GM19452 (cell line): ENCODE measurements around the gene SCD5.
A peak's percentile ranks its signal among the peaks of the same experiment; 100 is the strongest.

ENCODE experiments used
- ATAC-seq: cut with Tn5 transposase; IDR thresholded peaks from one replicate; pipeline ENCODE4 v1.9.1; 2021; ENCODE audit not compliant: unreplicated experiment

Gene SCD5

DNA sequence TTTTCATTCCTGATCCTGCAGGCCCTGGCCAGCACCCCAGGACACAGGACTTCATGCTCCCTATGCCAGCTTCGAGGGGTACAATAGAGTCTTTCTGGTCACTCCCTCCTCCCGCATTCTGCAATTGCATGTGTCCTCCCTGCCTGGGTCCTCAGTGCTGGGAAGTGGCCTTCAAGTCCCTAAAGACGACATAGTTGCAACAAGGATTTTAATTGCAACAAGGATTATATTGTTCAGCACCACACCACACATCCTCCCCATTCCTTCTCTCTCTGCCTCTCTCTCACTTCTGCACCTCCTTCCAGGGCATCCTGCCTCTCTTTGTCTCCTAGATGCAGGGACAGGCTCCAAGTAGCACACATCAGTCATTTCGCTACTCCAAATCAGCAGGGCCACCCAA lies 25.5 kb downstream of the SCD5 start:
- ATAC-seq: no peak

DNA sequence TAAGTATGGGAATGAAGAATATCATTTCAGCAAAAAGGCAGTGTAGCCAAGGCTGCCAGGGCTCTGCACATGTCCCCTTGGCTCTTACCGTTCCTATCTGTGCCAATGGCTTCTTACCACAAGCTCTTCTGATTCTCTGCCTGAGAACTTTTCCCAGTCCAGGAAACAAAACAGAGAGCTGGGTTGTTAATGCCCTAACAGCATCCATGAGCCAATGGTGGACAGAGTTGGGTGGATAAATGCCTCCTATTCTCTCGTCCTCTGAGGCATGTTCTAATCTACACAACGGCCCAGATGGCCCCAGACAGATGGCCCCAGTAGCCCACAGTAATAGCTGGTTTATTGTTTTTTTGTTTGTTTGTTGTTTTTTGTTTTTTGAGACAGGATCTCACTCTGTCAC lies 28.0 kb downstream of the SCD5 start:
- no peak for ATAC-seq

DNA sequence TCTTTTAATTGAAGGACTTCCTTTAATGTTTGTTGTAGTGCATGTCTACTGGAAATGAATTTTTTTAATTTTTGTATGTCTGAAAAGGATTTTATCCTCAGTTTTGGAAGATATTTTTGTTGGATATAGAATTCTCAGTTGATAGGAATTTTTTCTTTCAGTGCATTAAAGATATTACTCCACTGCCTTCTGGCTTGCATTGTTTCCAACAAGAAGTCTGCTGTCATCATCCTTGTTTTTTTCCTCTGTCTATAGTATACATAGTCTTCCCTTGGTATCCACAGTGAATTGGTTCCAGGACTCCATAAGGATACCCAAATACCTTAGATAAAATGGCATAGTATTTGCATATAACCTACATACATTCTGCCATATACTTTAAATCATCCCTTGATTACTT lies 33.5 kb downstream of the SCD5 start:
- ATAC-seq: no peak

DNA sequence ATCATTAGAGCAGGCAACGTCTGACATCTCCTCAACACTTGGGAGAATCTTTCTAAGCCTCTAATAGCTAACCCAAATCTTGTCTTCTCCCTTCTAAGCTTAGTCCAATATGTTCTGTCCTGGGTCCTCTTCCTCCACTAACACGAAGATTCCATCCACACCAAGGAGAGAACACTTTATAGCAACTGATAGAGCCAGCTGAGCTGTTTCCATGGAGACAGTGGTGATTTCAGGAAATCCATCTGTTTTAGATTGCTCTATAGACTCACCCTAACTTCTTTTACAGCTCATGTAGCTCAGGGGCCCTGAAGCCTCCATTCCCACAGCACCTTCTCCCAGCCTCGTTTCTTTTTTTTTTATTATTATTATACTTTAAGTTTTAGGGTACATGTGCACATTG lies 37.4 kb downstream of the SCD5 start:
- no peak for ATAC-seq

DNA sequence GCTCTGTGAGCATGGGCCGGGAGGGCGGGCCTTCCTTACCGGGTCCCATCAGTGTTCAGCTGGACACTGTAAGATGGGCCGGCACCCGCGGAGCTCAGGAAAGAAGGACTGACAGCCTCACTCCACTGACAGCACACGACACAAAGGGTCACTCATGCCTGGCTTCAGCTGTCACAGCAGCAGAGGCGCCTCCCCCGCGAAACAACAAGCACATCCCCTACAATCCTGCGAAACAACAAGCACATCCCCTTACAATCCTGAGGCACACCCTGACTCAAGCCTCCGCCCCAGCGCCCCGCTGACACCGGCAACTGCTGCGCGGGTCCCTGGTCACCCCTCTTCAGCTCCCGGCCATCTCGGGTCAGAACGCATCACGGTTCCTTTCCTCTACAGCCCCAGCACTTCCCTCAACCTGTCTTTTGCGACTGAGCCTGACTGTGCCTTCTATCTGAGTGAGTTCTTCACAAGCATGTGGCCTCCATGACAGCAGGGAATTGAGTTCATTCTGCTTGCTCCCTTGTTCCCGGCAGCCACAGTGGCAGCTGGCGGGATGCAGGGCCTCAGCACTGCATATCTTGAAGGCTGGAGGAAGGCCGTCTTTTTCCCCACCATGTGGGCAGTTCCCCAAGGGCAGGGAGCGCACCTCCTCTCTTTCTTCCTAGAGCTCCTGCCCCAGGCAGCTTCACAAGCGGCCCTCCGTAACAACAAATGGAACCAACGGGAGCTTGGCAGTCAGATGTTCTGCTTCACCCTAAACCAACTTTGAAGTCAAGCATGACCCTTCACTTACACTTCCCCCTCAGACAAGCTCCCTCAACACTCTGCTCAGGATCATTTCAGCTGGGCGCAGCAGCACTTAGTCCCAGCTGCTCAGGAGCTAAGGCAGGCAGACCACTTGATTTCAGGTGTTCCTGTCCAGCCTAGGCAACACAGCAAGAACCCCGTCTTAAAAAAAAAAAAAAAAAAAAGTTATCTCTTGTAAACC lies 39.6 kb downstream of the SCD5 start:
- ATAC-seq: no peak

DNA sequence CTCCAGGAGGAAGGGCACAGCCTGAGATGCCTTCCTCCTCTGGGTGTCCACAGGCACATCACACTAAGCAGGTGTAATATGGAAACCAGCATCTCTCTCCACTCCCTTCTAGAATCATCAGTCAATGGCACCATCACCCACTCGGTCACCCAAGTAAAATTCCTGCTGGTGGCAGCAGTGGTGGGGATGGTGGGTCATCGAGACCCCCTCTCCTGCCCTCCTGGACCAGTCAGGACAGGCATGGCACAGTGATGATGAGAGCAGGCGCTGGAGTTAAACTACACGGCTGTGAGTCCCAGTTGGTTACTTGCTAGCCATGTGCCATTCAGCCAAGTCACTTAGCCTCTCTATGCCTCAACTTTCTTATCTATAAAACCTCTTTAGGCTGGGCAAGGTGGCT lies 42.5 kb downstream of the SCD5 start:
- no peak for ATAC-seq

DNA sequence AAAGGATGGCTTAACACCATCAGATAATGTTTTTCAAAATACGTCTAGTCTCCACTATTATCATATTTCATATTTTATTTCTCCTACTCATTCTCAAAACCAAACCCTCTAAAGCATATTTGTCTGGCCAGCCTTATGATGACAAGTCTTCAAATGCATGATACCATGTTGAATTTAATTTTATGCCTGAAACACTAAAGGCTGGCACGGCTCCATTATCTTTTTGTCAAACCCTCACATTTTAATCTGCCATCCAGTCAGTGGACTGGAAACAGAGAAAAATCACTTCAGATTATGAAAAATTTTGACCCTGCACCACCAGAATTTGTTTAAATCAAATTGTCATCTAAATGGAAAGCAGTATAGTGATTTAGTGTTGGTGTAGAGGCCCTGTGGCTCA lies 42.9 kb downstream of the SCD5 start:
- no peak for ATAC-seq

DNA sequence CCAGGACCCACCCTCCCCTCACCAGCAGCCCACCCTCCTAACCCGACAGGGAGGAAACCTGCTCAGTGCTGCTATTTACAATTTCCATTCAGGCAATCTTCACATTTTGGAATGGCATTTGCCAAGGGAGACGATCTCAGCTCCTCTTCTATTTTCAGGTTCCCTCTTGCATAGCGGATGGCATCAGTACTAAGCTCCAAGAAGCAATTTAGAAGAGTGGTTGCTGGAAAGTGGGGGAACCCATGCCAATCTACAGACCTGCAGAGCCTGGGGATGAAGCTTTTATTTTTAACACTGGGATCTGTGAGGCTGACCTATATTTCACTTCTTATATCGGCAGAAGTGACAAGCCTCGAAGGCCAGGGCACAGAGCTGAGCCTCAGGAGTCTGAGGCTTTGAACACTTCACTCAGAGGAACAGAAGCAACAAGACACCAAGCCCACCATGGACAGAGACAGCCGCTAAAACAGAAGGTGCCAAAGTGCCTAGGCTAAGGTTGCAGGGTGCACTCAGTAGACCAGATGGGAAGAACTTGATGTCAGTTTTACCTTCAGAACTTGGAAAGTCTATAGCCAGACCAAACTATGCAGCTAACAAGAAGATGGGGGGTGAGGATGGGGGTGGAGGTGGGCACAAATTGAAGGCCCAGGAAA lies 44.0 kb downstream of the SCD5 start:
- no peak for ATAC-seq

DNA sequence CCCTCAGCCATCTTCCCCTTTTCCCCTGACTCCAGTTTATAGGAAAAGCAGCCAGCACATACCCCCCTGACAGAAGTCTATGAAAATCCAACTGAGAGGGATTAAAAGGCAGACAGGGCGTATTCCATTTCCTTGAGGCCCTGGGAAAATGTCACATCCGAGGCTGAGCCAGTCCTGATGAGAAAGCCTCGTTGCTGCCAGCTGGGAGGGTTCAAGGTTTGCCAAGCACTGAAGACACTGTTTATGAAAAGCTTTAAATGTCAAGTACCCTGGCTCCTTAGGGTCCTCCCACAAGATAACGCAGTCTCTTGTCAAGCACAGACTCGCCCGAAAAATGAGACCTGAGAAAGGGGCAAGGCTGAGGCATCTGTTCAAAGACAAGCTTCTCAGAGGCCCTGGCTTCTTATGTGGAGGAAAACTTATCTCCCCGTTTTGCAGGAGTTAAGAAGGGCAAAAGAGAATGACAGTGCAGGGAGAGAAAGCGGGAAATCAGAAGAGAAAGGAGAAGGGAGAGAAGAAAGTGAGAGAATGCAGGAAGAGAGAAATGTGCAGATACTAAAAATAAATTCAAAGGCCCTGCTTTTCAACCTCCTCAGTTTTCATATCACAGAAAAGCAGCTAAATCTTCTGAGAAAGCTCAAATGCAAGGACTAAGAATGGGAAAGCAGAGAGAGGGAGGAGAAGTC lies 44.7 kb downstream of the SCD5 start:
- ATAC-seq: no peak

DNA sequence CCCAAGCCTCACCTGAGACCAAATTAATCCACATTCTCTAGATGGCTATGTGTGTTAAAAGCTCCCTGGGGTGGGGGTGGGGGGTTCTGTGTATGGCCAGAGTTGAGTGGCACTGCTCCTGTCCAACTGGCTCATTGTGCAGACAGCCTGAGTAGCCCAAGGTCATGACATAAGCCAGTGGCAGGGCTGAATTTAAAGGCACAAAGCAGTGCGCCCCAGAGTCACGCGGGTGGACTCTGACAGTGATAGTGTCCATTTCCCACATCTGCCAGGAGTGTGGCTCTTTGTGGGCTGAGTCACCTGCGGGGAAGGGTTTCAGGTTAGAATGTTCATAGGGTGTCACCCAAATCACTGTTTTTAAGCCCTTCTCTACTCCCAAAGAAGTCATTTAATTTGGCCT lies 45.4 kb downstream of the SCD5 start:
- ATAC-seq: no peak

DNA sequence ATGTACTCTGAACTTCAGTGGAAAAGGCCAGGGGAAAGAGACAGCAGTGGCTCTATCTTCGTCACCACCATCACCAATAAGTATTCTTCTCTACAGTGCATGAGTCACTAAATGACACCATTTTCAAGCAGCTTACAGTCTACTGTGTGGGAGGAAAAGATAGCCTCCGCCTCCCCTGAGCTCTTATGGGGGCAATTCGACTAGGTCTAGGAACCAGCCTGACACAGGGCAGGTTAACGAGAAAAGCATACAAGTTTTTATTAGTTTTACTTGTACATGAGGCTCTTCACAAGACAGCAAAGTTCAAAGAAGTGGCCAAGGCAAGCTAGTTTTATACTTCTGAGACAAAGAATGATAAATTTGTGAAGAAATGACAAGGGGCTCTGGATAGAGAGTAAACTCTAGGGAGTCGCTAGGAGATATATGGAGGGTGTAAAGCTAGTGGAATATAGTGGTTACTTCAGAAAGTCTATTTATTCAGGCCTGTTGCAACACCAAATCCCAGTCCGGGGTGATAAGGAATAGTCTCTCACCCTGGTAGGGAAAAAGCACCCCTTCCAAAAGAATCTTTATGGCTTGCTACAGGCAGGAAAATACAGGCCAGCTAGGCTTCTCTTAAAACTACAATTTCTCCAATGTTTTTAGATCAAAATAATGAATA lies 49.7 kb downstream of the SCD5 start:
- no peak for ATAC-seq

DNA sequence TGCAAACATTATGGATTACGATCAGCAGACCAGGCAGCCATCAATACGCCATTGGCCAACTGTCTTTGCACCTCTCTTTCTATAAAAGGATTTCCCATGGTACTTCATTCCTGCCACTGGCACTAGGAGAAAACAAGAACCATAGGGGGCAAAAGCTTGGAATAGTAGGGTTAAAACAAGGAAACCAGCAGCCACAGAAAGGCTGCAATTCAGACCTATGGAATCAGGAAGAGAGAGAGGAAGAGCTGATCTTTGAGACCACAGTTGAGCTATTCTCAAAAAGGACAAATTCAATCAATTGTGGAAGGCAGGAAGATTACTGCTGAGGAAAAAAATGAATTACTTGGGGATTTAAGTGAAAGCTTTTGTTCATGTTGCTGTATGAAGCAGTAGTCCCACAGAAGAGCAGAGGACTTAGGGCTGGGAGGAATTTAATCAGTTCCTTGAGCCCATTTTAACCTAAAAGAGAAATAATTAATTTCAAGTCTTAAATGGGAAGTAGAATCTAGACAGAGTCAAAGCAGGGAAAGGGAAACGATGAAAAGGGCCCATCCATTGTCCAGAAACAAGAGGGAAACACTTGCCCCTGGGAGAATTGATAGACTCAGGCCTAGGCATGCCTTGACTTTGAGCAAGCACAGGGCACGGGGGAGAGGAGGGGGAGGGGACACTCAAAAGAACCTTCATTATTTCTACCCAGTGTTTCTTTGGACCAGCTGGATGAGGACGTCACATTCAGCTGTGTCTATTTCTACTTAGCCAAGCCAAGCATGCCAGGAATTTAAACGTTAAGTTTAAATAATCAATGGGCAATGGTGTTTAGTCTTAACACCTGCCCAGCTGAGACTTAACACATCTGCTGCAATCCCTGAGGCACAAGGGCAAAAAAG lies 50.7 kb downstream of the SCD5 start:
- ATAC-seq: no peak

DNA sequence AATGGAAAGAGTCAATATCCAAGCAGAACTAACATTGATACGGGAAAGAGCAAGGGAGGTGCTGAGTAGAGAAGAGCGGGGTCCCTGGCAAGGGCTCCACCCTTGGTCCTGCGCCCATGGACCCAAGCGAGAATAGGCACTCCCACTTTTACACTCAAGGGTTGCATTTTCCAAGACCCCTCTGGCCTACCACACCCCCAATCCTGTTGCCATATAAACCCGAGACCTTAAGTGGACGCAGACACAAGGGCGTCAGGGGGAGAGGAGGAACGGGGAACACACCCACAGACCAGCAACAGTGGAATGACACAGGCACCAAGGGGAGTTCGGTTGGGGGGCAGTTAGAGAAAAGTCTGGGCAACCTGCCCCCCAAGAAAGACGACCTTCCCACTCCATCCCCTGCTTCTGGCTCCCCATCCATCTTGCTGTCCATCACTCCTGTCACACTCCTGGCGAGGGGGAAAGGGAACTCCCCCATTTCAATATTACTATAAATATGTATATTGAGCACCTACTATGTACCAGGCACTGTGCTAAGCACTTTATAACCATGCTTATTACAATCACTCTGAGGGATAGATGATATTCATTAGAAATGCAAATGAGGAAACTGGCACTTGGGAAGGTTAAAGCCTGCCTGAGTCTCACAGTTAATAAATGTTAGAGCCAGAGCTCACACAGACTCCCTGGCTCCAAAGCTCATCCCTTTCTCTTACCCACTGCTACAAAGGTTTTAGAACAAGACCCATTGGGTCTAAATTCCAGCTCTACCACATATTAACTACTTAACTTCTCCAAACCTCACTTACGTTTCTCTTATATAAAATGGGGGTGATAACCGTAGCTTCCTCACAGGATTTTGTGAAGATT lies 51.7 kb downstream of the SCD5 start:
- no peak for ATAC-seq

DNA sequence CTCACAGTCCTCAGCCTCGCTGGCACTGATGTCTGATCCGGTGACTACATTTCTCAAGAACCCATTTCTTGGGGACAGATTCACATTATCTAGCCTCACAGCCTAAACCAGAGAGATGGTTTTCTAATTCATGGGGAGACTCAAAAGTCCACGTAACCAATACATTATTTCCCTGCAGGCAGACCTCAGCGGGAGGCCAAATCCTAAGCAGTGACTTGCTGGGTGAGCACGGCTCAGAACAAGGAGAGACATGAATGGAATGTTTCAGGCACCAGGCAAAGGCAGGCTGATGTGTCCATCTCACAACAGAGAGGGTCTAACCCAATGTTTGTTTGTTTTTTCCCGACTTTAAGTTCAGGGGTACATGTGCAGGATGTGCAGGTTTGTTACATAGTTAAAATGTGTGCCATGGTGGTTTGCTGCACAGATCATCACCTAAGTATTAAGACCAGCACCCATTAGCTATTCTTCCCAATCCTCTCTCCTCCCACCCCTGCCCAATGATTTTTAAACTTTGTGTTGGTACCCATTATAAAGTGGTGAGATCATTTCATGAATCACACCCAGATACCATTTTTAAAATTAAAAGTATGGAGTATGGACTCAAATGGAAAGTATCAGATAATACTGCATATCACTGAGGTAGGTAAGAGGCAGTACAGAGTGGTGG lies 53.3 kb downstream of the SCD5 start:
- ATAC-seq: no peak

DNA sequence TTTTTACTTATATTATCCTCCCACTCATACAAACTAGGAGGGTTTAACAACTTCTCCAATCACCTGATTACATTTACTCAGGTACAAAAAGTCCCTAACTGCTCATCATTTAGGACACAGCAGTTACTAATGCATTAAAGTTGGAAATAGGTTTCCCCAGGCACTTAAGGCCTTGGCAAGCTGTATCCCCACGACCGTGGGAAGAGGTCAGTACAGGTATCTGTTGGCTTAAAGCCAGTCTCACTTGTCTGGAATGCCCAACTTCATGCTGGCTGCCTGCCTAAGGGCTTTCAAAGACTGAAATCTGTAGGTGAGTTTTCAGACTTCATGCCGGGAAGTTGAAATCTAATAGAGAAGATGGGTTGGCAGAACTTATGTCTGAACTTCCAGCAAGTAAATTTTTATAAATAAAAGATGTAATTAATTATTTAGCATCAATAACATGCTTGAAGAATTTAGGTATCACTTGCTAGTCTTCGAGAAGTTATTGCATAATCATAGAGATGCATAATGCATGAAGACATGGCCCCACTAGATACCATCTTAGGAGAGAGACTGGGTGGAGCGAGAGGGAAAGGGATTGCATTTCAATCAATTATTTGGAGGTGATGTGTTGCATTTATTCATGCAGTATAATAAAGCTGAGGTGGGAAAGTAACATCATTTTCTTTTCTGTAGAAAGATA lies 54.2 kb downstream of the SCD5 start:
- ATAC-seq: no peak

DNA sequence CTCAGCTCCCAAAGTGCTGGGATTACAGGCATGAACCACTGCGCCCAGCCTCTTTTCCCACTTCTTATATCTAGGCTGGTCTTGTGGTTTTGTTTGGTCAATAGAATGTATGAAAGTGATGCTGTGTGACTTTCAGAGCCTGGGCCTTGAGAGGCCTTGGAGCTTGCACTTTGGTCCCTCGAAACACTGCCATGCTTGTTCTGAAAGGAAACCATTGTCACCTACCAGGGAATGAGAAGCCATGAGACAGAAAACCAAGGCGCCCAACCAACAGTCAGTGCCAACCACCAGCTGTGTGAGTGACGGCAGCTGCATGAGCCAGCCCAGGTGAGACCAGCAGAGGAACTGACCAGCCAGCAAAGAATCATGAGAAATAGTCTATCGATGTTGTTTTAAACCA lies 57.4 kb downstream of the SCD5 start:
- ATAC-seq: no peak

DNA sequence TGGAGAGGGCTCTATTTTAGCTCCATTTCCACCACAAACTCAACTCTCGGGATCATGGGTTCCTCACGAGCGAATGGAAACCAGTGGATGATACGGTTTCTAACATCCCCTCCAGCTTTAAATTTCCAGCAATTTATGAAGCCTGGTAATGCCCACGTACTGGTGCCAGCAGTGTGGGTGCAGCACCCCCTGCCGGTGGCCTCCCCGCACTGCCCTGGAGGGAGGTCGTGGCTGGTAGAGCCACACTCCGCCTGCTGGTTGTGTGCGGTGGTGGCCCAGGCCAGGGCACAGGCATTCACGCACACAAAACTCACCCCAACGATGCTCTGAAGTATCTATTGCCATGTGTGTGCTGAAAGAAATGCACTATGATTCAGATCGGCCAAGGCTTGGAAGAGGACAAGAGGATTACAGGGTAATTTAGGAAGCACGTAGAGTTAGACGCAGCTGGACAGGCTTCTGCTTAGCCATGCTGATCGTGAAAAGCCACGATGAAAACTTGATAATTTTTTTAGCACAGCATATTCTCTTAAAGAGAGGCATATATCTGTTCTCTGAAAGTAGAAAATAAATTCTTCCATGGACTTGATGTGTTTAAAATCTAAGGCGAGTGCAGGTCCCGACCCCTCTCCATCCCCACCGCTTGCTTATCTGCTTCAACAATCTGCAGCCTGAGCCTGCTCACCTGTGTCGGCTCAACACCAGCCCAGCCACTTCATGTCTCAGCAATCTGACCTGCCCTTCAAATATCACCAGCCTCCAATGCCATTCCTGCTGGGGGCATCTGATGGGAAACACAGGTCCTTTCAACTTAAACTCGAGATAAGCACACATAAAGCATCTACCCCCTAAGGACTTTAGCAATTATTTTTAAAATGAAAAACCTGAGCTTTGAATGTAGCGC lies 59.1 kb downstream of the SCD5 start:
- peak; percentile 99 for ATAC-seq
